Pons (tissue), 1 donor: Measurements from ENCODE around the gene CD207.
"Not testable (repeated sequence)": the region's sequence is repeated elsewhere in the genome, so short reads cannot be mapped to it uniquely, and the experiment has no call there.

Experiments
- DNase-seq: peaks from one replicate; pipeline ENCODE4 v3.0.0-alpha.2; 2016; ENCODE audit warnings: low spot score

The CD207 gene

DNA sequence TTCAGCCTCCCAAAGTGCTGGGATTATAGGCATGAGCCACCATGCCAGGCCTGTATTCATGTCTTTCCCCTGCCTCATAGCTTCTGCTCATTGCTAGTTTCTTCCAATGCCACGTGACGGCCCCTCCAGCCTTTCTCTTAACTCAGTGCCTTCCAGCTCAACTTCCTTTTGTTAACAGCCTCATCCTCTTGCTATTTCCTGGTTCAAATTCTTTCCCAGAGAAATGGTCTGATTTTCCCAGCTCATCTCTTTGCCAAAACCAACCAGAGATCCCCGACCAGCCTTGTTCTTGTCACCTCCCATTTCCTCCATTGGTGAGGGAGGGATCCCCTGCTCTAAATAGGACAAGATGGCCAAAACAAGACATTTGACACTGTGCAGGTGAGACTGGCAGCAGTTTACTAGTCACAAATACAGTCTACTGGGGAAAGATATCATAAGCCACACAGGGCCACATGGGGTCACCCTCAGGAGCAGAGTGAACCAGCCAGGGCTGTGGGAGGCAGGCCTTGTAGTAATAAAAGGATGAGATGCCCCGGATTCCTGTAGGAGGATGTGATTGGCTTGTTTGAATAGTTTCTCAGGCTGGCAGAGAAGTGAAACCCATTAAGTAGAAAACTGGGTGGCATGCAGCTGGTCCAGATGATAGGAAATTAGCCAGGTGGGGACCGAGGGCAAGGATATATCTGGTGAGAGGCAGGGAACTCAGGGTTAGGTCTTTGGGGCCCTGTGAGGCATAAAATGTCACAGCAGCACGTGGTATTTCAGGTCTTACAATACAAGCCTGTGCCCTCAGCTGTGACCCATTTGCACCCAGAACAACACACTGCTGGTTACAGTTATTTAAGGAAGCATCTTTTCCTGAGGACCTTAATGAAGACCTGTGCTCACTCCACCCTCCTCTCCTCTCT, 6.4 kb downstream of the CD207 start:
- DNase-seq = no peak

DNA sequence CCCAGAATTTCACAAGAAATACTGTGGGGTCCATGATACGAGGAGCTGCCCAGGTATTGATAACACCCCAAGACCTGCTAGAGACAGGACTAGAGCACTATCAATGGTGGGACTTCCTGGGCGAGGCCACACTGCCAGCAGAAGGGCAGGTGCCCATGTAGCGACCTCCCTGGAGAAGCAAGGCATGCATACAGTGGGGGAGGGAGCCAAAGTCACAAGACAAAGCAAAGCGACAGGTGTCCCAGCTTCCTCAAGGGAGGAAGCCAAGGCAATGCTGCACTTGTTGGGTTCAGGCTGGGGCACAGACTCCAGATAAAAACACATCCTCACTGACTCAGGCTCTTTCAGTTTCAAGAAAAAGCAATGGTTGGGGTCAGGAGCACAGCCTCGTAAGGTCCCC, 7.5 kb downstream of the CD207 start:
- no peak for DNase-seq

DNA sequence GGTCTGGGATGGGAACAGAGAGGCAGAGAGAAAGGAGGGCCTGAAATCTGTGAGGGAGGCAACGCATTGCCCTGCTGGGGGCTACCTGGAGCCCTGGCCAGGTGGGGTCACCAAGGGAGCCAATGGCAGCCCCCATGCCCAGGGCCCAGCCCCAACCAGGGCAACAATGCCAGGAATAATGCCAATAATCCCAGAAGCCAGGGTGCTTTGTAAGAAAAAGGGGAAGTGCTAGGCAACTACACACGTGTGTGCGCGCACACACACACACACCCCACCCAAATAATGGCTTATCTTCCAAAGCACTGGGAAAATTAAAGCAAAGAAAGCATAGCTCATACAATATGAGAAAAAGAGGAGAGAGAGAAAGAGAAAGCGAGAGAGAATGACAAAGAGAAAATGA, 8.2 kb downstream of the CD207 start:
- no peak for DNase-seq

DNA sequence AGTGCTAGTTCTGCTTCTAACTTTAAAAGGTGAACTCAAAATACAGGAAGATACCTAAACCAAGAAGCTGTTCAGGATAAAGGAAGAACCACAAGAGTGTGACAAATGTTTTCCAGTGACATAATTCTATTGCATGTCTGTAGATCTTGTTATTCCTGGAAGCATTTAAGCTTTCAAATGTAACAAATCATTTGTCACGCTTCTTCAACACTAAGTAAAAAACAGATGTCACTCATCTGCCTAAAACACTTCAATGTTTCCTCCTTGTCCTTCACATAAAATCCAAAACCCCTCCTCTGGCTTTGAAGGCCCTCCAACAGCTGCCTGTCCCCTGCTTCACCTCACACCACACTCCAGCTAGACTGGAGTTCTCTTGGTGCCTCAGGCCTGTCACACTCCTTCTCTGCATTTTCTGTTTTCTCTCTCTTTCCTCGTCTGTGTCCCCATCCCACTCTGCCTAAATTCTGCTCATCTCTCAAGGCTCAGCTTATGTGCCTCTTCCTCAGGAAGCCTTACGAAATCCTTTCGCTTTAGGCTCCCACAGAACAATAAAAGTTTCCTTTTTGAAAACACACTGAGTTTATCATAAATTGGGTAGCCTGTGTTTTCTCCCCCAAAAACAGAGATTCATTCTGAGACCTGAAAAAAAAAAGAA, 8.8 kb downstream of the CD207 start:
- DNase-seq = no peak

DNA sequence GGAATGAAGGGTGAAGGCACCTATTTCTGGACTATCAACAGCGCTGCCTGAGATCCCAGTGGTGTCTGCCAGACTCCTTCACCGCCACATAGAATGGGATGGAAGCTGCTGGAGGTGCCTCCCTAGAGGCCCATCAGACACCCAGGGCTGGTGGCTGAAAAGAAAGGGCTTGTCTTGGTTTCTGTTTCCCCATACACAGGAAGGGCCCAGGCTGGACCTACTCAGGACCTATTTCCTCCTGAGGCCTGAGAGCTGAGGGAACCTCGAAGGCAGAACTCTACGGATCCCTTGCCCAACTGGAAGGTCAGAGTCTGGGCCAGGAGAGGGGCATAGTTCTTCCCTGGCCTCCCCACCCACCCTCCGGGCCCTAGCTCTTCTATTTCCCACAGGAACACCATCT, 12.4 kb downstream of the CD207 start:
- no peak for DNase-seq

DNA sequence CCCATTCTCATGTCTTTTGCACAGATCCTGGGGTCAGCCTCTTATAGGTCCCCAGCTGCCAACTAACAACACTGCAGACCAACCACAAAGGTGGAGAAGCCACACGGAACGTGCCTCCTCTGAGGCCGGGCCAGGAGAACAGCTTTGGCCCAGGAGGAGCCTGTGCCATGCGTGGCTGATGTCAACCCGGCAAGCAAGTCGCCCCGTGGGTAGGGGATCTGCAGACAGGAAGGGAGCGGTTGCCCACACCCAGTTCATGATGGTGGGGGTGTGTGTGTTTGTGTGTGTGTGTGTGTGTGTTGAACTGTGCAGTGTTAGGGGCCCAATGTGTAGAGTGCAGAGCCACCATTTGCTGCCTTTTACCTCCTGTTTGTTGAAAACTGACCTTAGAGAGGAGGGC, 12.8 kb downstream of the CD207 start:
- no peak for DNase-seq

DNA sequence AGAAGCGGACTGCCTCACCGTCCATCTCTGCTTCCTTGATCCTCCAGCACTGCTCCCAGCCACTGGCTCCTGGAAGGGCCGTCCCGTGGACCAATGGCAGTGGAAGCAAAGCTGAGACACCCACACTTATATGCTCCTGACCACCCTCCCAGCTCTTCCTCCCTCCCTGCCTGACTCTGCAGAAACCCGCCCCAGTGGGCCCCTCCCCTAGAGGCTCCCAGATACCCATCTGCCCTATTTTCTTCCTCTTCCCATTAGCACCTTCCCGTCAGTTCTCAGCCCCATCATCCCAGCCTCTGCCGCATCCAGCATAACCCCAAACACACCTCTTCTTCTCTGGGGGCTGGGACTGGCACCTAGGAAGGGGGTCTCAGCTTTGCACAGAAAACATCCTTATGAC, 15.1 kb downstream of the CD207 start, which contains the start of gene CLEC4F:
CLEC4F (minus strand) TSS at position 101 of the 400 bp plus-strand sequence; CDS start at position 25, 76 bp downstream.
- no peak for DNase-seq

DNA sequence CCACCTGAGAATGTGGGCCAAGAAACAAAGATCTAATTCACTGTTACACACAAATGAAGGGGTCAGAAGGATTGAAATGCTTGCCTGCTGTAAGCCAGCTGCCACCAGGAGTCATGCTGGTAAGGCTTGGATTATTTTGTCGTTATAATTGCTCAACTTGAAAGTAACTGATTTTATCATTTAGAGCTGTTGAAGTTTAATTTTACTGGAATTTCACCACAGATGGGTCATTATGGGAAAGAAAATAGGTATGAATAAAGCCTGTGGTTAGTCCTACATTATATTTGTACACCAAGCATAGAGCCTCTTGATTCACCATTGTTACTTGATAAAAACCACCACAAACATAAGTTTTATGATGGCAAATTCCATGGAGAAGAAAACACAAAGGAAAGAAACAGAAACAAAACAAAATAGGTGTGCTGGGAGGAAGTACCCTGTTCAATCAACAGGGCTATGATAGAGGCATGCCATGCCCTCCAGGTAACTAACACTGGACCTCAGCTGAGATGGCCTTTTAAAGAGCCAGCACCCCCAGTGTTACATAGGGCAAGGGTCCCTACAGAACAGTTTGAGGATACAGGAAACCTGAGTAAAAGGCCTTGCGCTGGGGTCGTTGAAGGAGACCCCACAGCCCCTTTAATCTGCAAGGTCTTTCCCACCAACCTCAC, 18.2 kb downstream of the CD207 start:
- no peak for DNase-seq

DNA sequence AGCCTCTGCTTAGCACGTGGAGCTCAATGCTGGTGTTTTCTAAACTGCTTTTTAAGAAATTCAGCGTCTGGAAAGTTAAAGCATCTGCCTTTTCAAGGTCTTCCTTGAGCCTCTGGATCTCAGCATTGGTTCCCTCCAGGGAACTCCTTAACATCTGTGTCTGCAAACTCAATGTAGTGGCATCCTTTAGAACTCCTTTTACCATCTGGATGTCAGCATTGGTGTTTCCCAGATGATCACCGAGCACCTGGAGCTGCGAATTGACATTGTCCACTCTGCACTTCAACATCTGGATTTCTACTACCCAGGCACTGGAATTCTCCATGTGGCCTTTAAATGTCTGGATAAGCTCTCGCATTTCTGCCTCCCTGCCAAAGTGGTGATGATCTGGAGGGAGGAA, 18.9 kb downstream of the CD207 start:
- DNase-seq = no peak

DNA sequence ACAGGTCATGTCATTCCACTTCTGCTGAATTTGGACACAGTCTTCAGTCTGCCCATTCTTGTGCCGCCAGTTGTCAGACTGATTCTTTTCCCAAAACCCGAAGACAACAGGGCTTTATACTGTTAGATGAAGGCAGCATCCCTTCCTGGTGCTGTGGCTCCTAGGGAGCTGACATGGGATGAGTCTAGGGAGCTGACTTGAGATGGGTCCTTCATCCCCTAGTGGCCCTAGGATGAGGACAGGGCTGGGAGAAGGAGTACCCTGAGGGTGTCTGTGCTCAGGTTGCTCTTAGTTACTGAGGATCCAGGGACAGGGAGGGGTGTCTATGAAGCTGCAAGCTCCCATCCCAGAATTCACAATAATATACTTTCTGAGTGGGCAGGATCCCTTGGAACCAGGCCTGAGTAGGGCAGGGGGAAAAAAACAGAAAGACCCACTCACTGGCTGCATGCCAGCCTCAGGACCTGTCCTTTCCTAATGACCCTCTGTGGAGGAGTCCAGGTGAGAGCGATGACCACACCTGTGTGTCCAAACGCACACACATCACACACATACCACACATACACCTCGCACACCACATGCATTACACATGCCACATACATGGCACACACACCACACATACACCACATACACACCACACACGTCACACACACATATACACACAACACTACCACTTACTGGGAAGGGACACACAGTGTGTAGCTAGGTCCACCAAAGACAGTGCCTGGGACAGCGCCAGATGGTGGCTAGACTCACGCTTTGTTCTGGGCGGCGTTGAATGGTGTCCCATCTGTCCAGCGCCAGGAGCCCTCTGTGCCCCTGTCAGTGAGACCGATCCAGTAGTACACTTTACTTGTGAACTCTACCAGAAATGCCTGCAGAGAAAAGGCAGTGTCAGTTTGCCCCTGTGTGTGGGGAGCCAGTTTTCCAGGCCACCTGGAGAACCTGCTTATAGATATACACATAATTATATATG, 26.3 kb downstream of the CD207 start:
- DNase-seq = no peak

DNA sequence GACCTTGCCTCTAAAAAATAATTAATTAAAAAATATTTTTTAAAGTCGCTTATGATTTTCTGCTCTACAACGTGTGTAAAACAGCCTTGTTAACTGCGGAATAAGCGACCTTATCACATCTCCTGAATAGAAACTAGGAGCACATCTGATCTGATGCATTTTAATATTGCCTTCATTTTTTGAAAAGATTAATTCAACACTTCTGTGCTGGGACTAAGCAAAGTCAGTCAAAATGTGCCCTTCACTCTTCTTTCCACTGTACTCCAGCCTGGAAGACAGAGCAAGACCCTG, 27.8 kb downstream of the CD207 start:
- no peak for DNase-seq

DNA sequence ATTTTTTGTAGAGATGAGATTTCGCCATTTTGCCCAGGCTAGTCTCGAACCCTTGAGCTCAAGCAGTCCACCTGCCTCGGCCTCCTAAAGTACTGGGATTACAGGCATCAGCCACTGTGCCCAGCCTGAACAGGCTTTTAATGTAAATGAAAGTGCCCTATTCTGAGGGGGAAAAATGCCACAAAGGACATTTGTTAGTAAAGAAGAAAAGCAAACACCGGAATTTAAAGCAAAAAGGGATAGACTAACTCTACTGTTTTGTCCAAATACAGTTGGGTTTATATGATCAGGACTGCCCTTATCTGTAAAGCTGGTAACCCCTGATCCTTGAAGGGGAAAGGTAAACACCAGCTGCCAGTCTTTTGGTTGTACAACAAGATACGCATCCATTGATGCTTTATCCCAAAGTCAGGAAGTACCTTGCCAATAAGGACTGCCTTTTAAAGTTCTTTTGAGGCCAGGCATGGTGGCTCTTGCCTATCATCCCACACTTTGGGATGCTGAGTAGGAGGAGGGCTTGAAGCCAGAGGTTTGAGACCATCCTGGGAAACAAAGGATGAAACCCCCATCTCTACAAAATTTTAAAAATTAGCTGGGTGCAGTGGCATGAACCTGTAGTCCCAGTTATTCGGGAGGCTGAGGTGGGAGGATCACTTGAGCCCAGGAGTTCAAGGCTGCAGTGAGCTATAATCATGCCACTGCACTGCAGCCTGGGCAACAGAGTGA, 28.4 kb downstream of the CD207 start:
- no peak for DNase-seq

DNA sequence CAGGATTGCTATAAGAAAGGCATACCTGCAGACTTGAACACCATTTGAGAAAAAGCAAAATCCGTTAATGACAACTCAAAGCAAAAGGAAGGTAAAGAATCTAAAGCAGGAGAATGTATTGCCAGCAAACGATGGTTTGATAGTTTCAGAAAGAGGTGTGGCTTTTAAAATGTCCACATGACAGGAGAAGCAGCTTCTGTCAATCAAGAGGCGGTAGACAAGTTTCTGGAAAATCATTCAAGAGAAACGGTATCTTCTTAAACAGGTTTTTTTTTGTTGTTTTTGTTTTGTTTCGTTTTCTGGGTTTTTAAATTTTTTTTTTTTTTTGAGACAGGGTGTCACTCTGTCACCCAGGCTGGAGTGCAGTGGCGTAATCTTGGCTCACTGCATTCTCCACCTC, 29.0 kb downstream of the CD207 start:
- no peak for DNase-seq

DNA sequence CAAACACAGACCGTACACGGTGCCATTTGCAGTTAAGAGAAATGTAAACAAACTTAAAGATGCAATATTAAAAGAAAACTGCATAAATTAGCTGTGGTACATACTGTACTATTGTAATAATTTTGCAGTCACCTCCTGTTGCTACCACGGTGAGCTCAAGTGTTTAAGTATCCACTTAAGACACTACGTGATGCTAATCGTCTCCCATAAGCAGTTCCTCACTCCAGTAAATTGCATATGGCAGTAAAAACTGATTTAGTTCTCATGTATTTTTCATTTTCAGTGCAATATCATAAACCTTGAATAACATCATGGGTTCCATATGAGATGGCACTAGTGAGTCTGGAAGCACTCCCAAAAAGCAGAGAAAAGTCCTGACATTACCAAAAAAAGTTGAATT, 29.6 kb downstream of the CD207 start:
- no peak for DNase-seq

DNA sequence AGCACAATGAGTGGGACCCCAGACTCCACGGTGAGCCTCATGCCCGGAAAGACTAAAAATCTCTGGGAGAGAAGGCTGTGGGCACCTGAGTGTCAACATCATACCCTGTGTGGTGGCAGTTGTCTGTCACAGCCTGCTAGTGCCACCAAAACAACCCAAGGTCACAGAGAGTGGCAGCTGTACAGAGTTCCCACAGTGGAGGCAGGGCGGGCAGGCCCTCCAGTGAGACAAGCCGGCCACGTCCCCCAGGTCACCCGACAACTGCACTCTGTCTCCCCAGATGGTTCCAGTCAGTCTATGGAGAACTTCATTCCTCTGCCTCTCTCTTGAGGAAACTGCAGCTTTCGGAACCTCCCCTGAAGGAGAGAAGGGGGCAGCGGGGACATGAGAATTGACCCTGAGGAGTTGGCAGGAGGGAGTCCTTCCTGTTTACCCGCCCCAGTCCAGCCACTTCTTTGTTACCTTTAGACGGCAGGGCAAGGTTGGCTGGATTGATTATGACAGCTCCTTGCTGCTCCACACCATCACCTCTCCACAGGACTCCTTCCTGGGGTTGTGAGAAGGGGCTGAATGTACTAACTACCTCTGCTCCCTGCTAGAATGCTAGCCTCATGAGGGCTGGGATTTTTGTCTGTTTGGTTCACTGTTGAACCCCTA, 33.9 kb downstream of the CD207 start:
- DNase-seq = no peak

DNA sequence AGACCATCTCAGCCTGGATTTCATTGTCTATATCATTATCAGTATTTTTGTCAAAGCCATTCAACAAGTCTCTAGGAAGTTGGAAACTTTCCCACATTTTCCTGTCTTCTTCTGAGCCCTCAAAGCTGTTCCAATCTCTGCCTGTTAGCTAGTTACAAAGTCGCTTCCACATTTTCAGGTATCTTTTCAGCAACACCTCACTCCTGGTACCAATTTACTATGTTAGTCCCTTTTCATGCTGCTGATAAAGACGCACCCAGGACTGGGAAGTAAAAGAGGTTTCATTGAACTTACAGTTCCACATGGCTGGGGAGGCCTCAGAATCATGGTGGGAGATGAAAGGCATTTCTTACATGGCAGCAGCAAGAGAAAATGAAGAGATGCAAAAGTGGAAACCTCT, 35.9 kb downstream of the CD207 start:
- no peak for DNase-seq

DNA sequence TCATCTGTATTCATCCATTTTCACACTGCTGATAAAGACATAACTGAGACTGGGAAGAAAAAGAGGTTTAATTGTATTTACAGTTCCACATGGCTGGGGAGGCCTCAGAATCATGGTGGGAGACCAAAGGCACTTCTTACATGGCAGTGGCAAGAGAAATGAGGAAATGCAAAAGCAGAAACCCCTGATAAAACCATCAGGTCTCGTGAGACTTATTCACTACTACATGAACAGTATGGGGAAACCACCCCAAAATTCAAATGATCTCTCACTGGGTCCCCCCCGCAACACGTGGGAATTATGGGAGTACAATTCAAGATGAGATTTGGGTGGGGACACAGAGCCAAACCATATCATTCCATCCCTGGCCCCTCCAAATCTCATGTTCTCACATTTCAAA, 37.6 kb downstream of the CD207 start:
- DNase-seq = not testable (repeated sequence)

DNA sequence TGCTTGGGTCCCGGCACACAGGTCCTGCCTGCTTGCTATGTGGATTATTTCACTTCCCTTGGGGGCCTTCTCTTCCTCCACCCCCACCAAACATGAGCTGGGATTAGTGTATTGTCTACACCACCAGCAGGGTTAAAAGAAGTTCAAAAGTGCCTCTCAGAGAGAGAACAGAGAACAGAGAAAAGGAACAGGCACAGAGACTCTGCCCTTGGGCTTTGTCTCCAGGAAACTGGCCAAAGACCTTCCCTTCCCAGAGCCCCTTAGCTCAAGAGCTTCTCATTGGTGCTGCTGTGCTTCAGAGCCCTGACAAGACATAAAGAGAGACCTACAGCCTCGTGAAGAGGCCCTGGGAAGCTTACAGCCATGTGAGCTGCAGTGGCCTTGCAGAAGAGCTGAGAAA, 38.1 kb downstream of the CD207 start:
- no peak for DNase-seq

DNA sequence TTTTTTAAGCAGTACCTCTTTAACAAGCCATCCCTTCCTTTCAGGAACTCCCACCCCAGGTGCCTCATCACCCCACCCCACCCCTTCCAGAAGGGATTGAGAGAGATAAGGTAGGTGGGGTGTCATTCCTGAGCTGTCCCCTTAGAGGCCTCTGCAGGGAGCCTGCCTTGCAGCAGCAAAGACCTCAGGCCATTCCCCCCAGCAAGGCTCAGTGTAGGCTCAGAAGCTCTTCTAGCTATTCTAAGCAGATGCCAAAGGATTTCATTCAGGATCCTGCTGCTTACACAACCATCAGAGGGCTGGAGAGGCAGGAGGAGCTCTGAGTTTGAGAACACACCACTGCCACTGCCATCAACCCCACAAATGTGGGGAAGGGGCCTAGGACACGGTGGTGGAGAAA, 39.4 kb downstream of the CD207 start:
- DNase-seq = no peak

DNA sequence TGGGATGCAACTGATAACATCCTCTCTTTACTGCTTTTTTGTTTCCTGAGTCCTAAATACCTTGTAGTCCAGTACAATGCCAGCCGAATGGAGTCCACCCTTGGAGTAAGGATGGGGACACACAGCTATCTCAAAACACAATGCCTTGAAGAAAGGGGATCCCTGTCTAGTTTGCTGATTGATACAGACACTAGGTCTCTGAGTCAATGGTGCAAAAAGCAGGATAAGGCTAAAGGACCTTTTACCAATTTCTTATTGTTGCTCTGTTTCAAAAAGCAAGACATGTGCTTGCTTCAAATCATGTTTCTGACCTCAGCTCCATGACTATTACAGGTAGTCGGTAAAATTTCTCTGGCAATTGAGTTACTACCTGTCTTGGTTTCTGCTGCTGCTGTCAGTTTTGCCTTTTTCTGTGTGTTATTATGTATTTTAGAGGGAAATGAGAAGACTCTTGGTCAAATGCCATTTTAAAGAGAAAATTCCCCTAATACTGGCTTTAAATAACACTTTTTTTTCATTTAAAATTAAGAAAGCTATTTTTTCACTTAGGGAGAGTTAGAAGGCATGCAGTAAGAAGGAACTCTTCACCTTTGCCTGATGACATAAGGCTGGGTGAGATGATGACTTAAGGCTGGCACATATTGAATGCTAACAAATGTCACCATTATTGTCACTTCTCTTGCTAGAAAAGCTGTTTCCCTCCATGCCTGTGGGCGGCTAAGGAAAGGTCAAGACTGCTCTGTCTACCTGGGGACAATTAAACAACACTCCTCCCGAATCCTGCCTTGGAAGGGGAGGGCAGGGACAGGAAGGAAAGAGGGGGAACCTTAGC, 40.2 kb downstream of the CD207 start:
- no peak for DNase-seq
